ENCODE measurements around the gene SLC44A3. TPM values are rescaled to one million over a fixed set of nuclear protein-coding genes. Genes with fewer than 3 reads are reported as not detected.
A peak's percentile ranks its signal among the peaks of the same experiment; 100 is the strongest.

Gene SLC44A3
- total RNA-seq, 6 experiments from 2014 or later: 1.9 to 8.7 (median 7.4) TPM

DNA sequence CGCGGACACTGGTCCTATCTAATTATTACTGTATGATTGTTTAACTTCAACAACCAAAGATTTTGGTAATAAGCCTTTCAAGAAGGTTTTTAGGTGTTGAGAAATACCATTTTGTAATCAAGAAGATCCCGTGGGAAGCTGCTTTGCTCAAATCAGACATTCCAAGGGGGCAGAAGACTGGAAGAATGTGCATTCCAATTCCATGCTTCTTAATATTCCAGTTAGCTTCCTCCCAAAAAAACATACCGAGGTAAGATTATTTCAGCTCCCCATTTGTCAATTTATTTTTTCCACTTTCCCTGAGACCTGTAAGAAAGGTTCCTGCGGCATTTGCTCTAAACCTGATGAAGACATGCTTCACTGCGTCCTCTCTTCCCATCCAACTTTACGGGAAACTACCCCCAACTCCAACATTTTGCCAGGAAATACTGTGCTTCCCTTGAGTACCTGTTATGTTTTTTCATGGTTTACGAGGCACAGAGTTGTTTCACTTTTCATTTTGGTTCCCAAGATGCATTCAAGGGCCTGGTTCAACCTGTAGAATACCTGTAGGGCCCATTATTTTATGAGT, 102.7 kb downstream of the SLC44A3 start:
- intact Hi-C loops (cut with DNase I): no loop called here
- Histone ChIP-seq H3K36me3 (no peaks in the 10 kb centered on the region), H3K4me1 (peaks cover 0 to 56% (median 3%) of the 10 kb centered on the region in 4 donors), H3K27me3 (no peaks in the 10 kb centered on the region), H3K9me3 (no peaks in the 10 kb centered on the region), H3K27ac (peak overlapping the region in 1 of 3 donors; percentile 37), H3K4me3 (no peak overlapping the region)
- DNase-seq: no peak
- TF ChIP-seq, protein P1, sequence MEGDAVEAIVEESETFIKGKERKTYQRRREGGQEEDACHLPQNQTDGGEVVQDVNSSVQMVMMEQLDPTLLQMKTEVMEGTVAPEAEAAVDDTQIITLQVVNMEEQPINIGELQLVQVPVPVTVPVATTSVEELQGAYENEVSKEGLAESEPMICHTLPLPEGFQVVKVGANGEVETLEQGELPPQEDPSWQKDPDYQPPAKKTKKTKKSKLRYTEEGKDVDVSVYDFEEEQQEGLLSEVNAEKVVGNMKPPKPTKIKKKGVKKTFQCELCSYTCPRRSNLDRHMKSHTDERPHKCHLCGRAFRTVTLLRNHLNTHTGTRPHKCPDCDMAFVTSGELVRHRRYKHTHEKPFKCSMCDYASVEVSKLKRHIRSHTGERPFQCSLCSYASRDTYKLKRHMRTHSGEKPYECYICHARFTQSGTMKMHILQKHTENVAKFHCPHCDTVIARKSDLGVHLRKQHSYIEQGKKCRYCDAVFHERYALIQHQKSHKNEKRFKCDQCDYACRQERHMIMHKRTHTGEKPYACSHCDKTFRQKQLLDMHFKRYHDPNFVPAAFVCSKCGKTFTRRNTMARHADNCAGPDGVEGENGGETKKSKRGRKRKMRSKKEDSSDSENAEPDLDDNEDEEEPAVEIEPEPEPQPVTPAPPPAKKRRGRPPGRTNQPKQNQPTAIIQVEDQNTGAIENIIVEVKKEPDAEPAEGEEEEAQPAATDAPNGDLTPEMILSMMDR (IDR thresholded peaks at IDR 0.05): no peak
- no peak for TF ChIP-seq POLR2A (IDR thresholded peaks at IDR 0.05)
- no peak for ATAC-seq
- 54% methylated on average over 8 of the region's 8 CpGs for WGBS (ENCODE audit: insufficient coverage, low coverage, low lambda C conversion rate, missing lambda C conversion rate)

DNA sequence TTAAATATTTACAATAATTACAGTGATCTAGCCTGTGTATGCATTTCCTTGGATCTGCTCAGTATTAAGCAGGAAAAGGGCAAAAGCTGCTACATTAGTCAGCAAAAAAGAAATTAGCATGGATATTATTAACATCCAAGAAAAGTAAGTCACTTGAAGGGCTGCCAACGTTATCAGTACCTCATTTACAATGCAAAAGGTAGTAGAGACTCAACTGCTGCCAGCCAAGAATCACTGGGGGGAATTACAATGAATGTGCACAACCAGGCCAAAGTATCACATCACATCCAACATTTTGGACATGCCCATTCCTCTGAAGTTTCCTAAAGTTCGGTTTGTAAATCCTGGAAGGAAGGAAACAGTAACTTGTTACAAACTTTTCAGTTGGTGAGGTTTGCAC, 104.8 kb downstream of the SLC44A3 start:
- no peaks in the 10 kb centered on the region for H3K36me3 ChIP-seq
- DNase-seq (no peak), ATAC-seq (no peak)
- TF ChIP-seq POLR2A (IDR thresholded peaks at IDR 0.05): no peak
- TF ChIP-seq, protein P1 (IDR thresholded peaks at IDR 0.05): no peak
- H3K4me3 ChIP-seq: peak overlapping the region; percentile 64 to 81 (median 71)
- H3K27me3 ChIP-seq: no peaks in the 10 kb centered on the region
- WGBS (ENCODE audit: insufficient coverage, low coverage, low lambda C conversion rate, missing lambda C conversion rate): 6% methylated on average over 2 of the region's 2 CpGs
- peaks cover 0 to 63% (median 5%) of the 10 kb centered on the region in 4 donors for H3K4me1 ChIP-seq
- intact Hi-C loops (cut with DNase I): no loop called here
- H3K27ac ChIP-seq: peak overlapping the region; percentile 94 to 99 (median 98)
- H3K9me3 ChIP-seq: no peaks in the 10 kb centered on the region

DNA sequence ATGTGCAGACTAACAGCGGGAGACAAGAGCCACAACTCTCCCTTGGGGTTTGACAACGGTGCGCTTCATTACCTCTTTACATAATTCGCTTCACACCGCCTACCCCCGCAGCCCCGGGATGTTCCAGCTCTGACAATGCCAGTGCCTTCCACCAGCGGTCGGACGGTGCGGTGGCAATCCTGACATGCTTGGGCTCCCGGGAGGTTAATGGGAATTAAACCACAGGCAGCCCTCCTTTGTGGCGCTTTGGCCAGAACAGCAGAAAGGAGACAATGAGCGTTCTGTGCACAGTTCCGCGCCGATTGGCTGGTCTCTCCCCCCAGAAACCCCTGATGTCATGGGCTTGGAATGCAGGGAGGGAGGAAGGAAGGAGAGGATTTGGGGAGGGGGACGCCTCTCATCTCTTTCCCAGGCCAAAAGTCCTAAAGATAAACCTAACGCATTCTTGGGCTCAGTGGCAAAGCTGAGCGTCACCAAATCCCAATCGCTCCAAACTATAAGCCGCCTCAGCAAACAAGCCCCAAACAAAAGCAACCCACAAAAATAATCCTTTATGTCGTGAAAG, 105.5 kb downstream of the SLC44A3 start:
- Histone ChIP-seq H3K27ac (peak overlapping the region; percentile 94 to 99 (median 98)), H3K9me3 (no peaks in the 10 kb centered on the region), H3K36me3 (no peaks in the 10 kb centered on the region), H3K27me3 (no peaks in the 10 kb centered on the region), H3K4me3 (peak overlapping the region; percentile 64 to 81 (median 71)), H3K4me1 (peaks cover 0 to 63% (median 7%) of the 10 kb centered on the region in 4 donors)
- 3% methylated on average over 22 of the region's 23 CpGs for WGBS (ENCODE audit: insufficient coverage, low coverage, low lambda C conversion rate, missing lambda C conversion rate)
- TF ChIP-seq, protein P1 (IDR thresholded peaks at IDR 0.05): peak in 1 of 4 donors; percentile 5
- peak; percentile 50 for TF ChIP-seq POLR2A (IDR thresholded peaks at IDR 0.05)
- DNase-seq (peak; percentile 60 to 63 (median 61)), ATAC-seq (peak; percentile 4 to 34 (median 15))
- intact Hi-C loops (cut with DNase I): no loop called here

DNA sequence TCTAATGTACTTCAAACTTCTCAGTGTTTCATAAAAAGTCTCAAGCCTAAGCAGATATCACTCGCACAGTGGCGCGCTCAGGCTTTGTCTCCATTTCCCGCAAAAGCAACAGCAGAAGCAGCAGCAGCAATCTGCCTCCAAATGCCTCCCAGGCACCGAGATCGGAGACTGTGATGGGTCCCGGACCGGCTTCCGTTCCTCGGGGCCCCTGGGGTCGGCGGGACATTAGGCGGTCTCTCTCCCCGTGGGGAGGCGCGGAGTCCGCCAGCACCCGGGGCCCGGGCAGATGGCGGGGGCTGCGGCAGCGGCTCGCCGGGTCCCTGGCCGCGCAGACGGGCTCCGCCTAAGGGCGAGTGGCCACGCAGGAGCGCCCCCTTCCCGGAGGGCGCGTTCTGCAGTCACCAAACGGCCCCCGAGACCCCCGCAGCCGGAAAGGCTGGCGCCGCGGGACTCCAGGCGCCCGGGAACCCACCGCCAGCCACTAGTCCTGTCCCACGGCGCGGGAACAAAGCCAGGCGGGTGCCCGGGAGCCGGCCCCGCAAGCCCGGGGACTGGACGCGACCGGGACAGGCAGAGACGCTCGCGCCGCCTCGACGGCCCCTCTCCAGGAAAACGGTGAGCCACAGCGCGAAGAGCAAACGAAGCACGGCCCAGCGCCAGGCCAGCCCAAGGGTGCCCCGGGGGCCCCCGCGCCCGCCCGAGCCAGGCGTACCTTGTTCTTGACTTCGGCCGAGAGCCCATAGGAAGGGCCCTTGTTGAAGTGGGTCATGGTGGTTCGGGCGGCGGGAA, 106.2 kb downstream of the SLC44A3 start:
- Histone ChIP-seq H3K27me3 (no peaks in the 10 kb centered on the region), H3K4me1 (peaks cover 0 to 59% (median 7%) of the 10 kb centered on the region in 4 donors), H3K9me3 (no peaks in the 10 kb centered on the region), H3K27ac (peak overlapping the region; percentile 94 to 99 (median 98)), H3K4me3 (peak overlapping the region; percentile 64 to 81 (median 71)), H3K36me3 (no peaks in the 10 kb centered on the region)
- TF ChIP-seq POLR2A (IDR thresholded peaks at IDR 0.05): no peak
- TF ChIP-seq, protein P1 (IDR thresholded peaks at IDR 0.05): peak; percentile 35 to 52 (median 40)
- 0% methylated on average over 13 of the region's 78 CpGs for WGBS (ENCODE audit: insufficient coverage, low coverage, low lambda C conversion rate, missing lambda C conversion rate)
- ATAC-seq (peak; percentile 39 to 58 (median 54)), DNase-seq (peak; percentile 68 to 75 (median 69))
- intact Hi-C loops (cut with DNase I): no loop called here
